Colonic mucosa (tissue), 4 donors: ENCODE results near the gene TRMT1. TPM values are rescaled to one million over a fixed set of nuclear protein-coding genes. Genes with fewer than 3 reads are reported as not detected.

Source experiments
- DNase-seq: peaks from one replicate; pipeline ENCODE4 v3.0.0-alpha.2; 2020
- H3K27ac ChIP-seq: fragments of 200-600 bp; one replicate; pipeline ENCODE4 v1.8.0; 2021
- H3K27me3 ChIP-seq: fragments of 200-600 bp; one replicate; pipeline ENCODE4 v1.8.0; 2021
- H3K36me3 ChIP-seq: fragments of 200-600 bp; one replicate; pipeline ENCODE4 v1.8.0; 2021
- H3K4me1 ChIP-seq: fragments of 200-600 bp; one replicate; pipeline ENCODE4 v1.8.0; 2021; ENCODE audit warnings: mild to moderate bottlenecking
- H3K4me3 ChIP-seq: fragments of 200-600 bp; one replicate; pipeline ENCODE4 v1.8.0; 2021
- H3K9ac ChIP-seq, 2 donors: one replicate each; pipeline ENCODE4 v1.7.0; 2013; ENCODE audit warnings: control low read depth in 2 of 2, low read depth in 2 of 2, low read length in 2 of 2
- H3K9me3 ChIP-seq: fragments of 200-600 bp; one replicate; pipeline ENCODE4 v1.8.0; 2021
- CTCF ChIP-seq: fragments of 200-600 bp; IDR thresholded peaks from one replicate; pipeline ENCODE4 v1.8.0; 2022; ENCODE audit warnings: antibody characterized with exemption, mild to moderate bottlenecking
- intact Hi-C: fragments of 100-400 bp; cut with DNase I; formaldehyde crosslinking; loops from one replicate; pipeline ENCODE4 v1.14.1; 2022
- total RNA-seq, 2 donors: library from RNA; stranded (reverse); fragmentation: NEBNext Ultra II Directional in 1 of 2; extraction: Animal tissue kit (Norgen Biotek cat#: 25700) in 1 of 2; gene quantifications; one replicate each; pipeline ENCODE4 v1.2.1, GENCODE V29; 2021
- donor health status: healthy.
- donor health status: DM: no; HTN: no; CAD: no.
- donor health status: DM: no; HTN: no; CAD: no.

The TRMT1 gene
- total RNA-seq, 2 donors from 2014 or later: 17.5 to 40.1 TPM

- intact Hi-C loops: no loop called here
- no peak overlapping the region for H3K27ac ChIP-seq
- no peak overlapping the region for H3K4me3 ChIP-seq
- H3K36me3 ChIP-seq: no peaks in the 10 kb centered on the region
- H3K4me1 ChIP-seq: peaks cover 7% of the 10 kb centered on the region
- no peak for TF ChIP-seq CTCF
- H3K9ac ChIP-seq: no peak overlapping the region
- no peaks in the 10 kb centered on the region for H3K9me3 ChIP-seq
- no peaks in the 10 kb centered on the region for H3K27me3 ChIP-seq
- no peak for DNase-seq
Measured at GRCh38 chr19:13121551-13122274, 5.2 kb upstream of the TRMT1 start.

- intact Hi-C loops: no loop called here
- no peak for TF ChIP-seq CTCF
- no peaks in the 10 kb centered on the region for H3K9me3 ChIP-seq
- H3K4me3 ChIP-seq: no peak overlapping the region
- no peaks in the 10 kb centered on the region for H3K27me3 ChIP-seq
- H3K27ac ChIP-seq: no peak overlapping the region
- DNase-seq: no peak
- H3K36me3 ChIP-seq: no peaks in the 10 kb centered on the region
- H3K4me1 ChIP-seq: peaks cover 11% of the 10 kb centered on the region
- no peak overlapping the region for H3K9ac ChIP-seq
Measured at GRCh38 chr19:13120817-13121216, 4.3 kb upstream of the TRMT1 start.

GRCh38 chr19:13120031-13120430 is 3.5 kb upstream of the TRMT1 start:
- H3K4me1 ChIP-seq: peaks cover 16% of the 10 kb centered on the region
- no peak overlapping the region for H3K27ac ChIP-seq
- H3K27me3 ChIP-seq: no peaks in the 10 kb centered on the region
- H3K4me3 ChIP-seq: no peak overlapping the region
- TF ChIP-seq CTCF: no peak
- H3K9ac ChIP-seq: peak overlapping the region in 1 of 2 donors; percentile 33
- H3K36me3 ChIP-seq: no peaks in the 10 kb centered on the region
- H3K9me3 ChIP-seq: no peaks in the 10 kb centered on the region
- no peak for DNase-seq
- intact Hi-C loops: no loop called here

- no peak for DNase-seq
- H3K4me3 ChIP-seq: no peak overlapping the region
- intact Hi-C loops: no loop called here
- peak overlapping the region; percentile 33 to 73 for H3K9ac ChIP-seq
- H3K9me3 ChIP-seq: no peaks in the 10 kb centered on the region
- peaks cover 16% of the 10 kb centered on the region for H3K4me1 ChIP-seq
- no peaks in the 10 kb centered on the region for H3K36me3 ChIP-seq
- H3K27me3 ChIP-seq: no peaks in the 10 kb centered on the region
- H3K27ac ChIP-seq: no peak overlapping the region
- TF ChIP-seq CTCF: no peak
Measured at GRCh38 chr19:13119627-13120026, 3.1 kb upstream of the TRMT1 start.

GRCh38 chr19:13118424-13119193 is 2.1 kb upstream of the TRMT1 start:
- no peak for TF ChIP-seq CTCF
- Histone ChIP-seq H3K36me3 (no peaks in the 10 kb centered on the region), H3K27me3 (no peaks in the 10 kb centered on the region), H3K9me3 (no peaks in the 10 kb centered on the region), H3K9ac (peak overlapping the region; percentile 70 to 73), H3K4me3 (peak overlapping the region; percentile 95), H3K4me1 (peaks cover 16% of the 10 kb centered on the region), H3K27ac (no peak overlapping the region)
- intact Hi-C loops: no loop called here
- DNase-seq: peak; percentile 64
